Stimulated activated effector memory CD8-positive, alpha-beta T cell treated with anti-CD3 and anti-CD28 coated beads, Interleukin-12 subunit alpha, Interleukin-12 subunit beta, amount 100 ng/mL, for 72 hours (primary cell): ENCODE measurements around the gene APLN.

Experiments used
- ATAC-seq: fragments of 150-1000 bp; cut with Tn5 transposase; 2 replicates; pipeline ENCODE4 v1.10.0; 2021
- DNase-seq, 2 donors: peaks; one replicate each; pipeline ENCODE4 v3.0.0; 2021 to 2022; ENCODE audit warnings: low spot score in 2 of 2
- H3K27ac Mint-ChIP-seq: one replicate; pipeline ENCODE4 v1.8.0; 2022; ENCODE audit warnings: mild to moderate bottlenecking, mixed read lengths
- H3K36me3 Mint-ChIP-seq: one replicate; pipeline ENCODE4 v1.8.0; 2022; ENCODE audit warnings: mild to moderate bottlenecking, mixed read lengths
- H3K4me1 Mint-ChIP-seq: one replicate; pipeline ENCODE4 v1.8.0; 2022; ENCODE audit warnings: mixed read lengths
- H3K4me3 Mint-ChIP-seq: one replicate; pipeline ENCODE4 v1.8.0; 2022; ENCODE audit warnings: mild to moderate bottlenecking, mixed read lengths
- H3K9me3 Mint-ChIP-seq: one replicate; pipeline ENCODE4 v1.8.0; 2022; ENCODE audit warnings: mixed read lengths

Gene APLN

GRCh38 chrX:129600981-129601424 is 53.8 kb downstream of the APLN start:
- DNase-seq, result no peak
- ATAC-seq, result peak; percentile 34
- H3K9me3 Mint-ChIP-seq, result no peaks in the 10 kb centered on the region
- no peak overlapping the region for H3K27ac Mint-ChIP-seq
- H3K4me3 Mint-ChIP-seq, result no peak overlapping the region
- H3K4me1 Mint-ChIP-seq, result peaks cover 8% of the 10 kb centered on the region
- no peaks in the 10 kb centered on the region for H3K36me3 Mint-ChIP-seq

GRCh38 chrX:129599996-129600395 is 54.8 kb downstream of the APLN start:
- Mint-ChIP-seq H3K4me1 (peaks cover 8% of the 10 kb centered on the region), H3K36me3 (no peaks in the 10 kb centered on the region), H3K4me3 (no peak overlapping the region), H3K27ac (no peak overlapping the region), H3K9me3 (no peaks in the 10 kb centered on the region)
- ATAC-seq (no peak), DNase-seq (no peak)

GRCh38 chrX:129599499-129599898 is 55.3 kb downstream of the APLN start:
- Mint-ChIP-seq H3K4me3 (no peak overlapping the region), H3K27ac (no peak overlapping the region), H3K9me3 (no peaks in the 10 kb centered on the region), H3K4me1 (peaks cover 8% of the 10 kb centered on the region), H3K36me3 (no peaks in the 10 kb centered on the region)
- DNase-seq, result no peak
- no peak for ATAC-seq

GRCh38 chrX:129597905-129598304 is 56.9 kb downstream of the APLN start:
- Mint-ChIP-seq H3K9me3 (no peaks in the 10 kb centered on the region), H3K4me3 (no peak overlapping the region), H3K4me1 (no peaks in the 10 kb centered on the region), H3K27ac (no peak overlapping the region), H3K36me3 (no peaks in the 10 kb centered on the region)
- no peak for DNase-seq
- ATAC-seq, result no peak

GRCh38 chrX:129596077-129596476 is 58.7 kb downstream of the APLN start:
- ATAC-seq (no peak), DNase-seq (no peak)
- H3K9me3 Mint-ChIP-seq, result no peaks in the 10 kb centered on the region
- H3K4me1 Mint-ChIP-seq, result no peaks in the 10 kb centered on the region
- no peak overlapping the region for H3K4me3 Mint-ChIP-seq
- H3K36me3 Mint-ChIP-seq, result no peaks in the 10 kb centered on the region
- H3K27ac Mint-ChIP-seq, result no peak overlapping the region
